Measurements from ENCODE around the gene ANGEL1. TPM values are rescaled to one million over a fixed set of nuclear protein-coding genes. Genes with fewer than 3 reads are reported as not detected.

Gene ANGEL1
- polyA plus RNA-seq, 1 of the 3 experiments (the other 2 are of a cell fraction): 14.1 TPM

- ChIA-PET CTCF (no interaction called here), POLR2A (no interaction called here)
- no peaks in the 10 kb centered on the region for H4K20me1 ChIP-seq (ENCODE audit: insufficient read depth)
- H3K27ac ChIP-seq (ENCODE audit: low read depth in 2 of 2, low read length in 1 of 2): no peak overlapping the region
- no peaks in the 10 kb centered on the region for H3K79me2 ChIP-seq (ENCODE audit: insufficient read depth)
- H3K27me3 ChIP-seq (ENCODE audit: insufficient read depth): peaks cover 18% of the 10 kb centered on the region; the same call in 1 of the 2 replicates
- H3K9me3 ChIP-seq: no peaks in the 10 kb centered on the region
- no peak for DNase-seq
- no peak overlapping the region for H3K4me2 ChIP-seq
- H3K9ac ChIP-seq: no peak overlapping the region
- no peaks in the 10 kb centered on the region for H3K4me1 ChIP-seq (ENCODE audit: control insufficient read depth in 1 of 2, insufficient read depth in 2 of 2, low read depth in 1 of 2, low read length in 1 of 2)
- H2AFZ ChIP-seq (ENCODE audit: low read depth): no peak overlapping the region
- H3K4me3 ChIP-seq (ENCODE audit: low read depth in 2 of 2, low read length in 1 of 2): no peak overlapping the region
- no peak for TF ChIP-seq FOXJ3 (CRISPR knock-in tag; IDR thresholded peaks at IDR 0.05)
- no peak for TF ChIP-seq RCOR1 (IDR thresholded peaks at IDR 0.05; ENCODE audit: low read length)
- TF ChIP-seq, protein P1, sequence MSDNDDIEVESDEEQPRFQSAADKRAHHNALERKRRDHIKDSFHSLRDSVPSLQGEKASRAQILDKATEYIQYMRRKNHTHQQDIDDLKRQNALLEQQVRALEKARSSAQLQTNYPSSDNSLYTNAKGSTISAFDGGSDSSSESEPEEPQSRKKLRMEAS (IDR thresholded peaks at IDR 0.05; ENCODE audit: low read depth): no peak
- TF ChIP-seq EP300 (IDR thresholded peaks at IDR 0.05; ENCODE audit: borderline replicate concordance in 1 of 2, low read depth in 1 of 2, low read length in 1 of 2): no peak
- no peak for TF ChIP-seq RAD21 (IDR thresholded peaks at IDR 0.05; ENCODE audit: low read length)
- no peak for TF ChIP-seq NFIC (IDR thresholded peaks at IDR 0.05; ENCODE audit: borderline replicate concordance)
- WGBS (ENCODE audit: low lambda C conversion rate): 53% methylated on average over 2 of the region's 2 CpGs
- H3K36me3 ChIP-seq (replicated peaks in 1 of 2; ENCODE audit: control insufficient read depth in 1 of 2, insufficient read depth in 2 of 2, low read length in 1 of 2): no peaks in the 10 kb centered on the region
- H3F3A ChIP-seq (replicated peaks; ENCODE audit: insufficient read depth): no peaks in the 10 kb centered on the region
- no peaks in the 10 kb centered on the region for H3K9me2 ChIP-seq
Observed at GRCh38 chr14:76820700-76821099, 8.0 kb upstream of the ANGEL1 start.

- CTCF ChIA-PET: interaction anchor here (0.9 to 1.4 kb wide), 2 partner anchors 30 to 285 kb away, joined by 3 to 4 read pairs; no protein-coding TSS in a partner anchor
- Histone ChIP-seq H3K9me3 (no peaks in the 10 kb centered on the region), H2AFZ (ENCODE audit: low read depth) (no peak overlapping the region), H3F3A (replicated peaks; ENCODE audit: insufficient read depth) (peaks cover 5% of the 10 kb centered on the region), H3K9ac (no peak overlapping the region), H3K4me3 (ENCODE audit: low read depth in 2 of 2, low read length in 1 of 2) (no peak overlapping the region), H3K27ac (ENCODE audit: low read depth in 2 of 2, low read length in 1 of 2) (no peak overlapping the region), H3K4me2 (no peak overlapping the region), H3K27me3 (ENCODE audit: insufficient read depth) (peaks cover 18% of the 10 kb centered on the region), H3K9me2 (no peaks in the 10 kb centered on the region), H4K20me1 (ENCODE audit: insufficient read depth) (no peaks in the 10 kb centered on the region), H3K4me1 (ENCODE audit: control insufficient read depth in 1 of 2, insufficient read depth in 2 of 2, low read depth in 1 of 2, low read length in 1 of 2) (peaks cover 6 to 16% of the 10 kb centered on the region in 2 experiments; a peak in 3 of 4 replicates), H3K36me3 (replicated peaks in 1 of 2; ENCODE audit: control insufficient read depth in 1 of 2, insufficient read depth in 2 of 2, low read length in 1 of 2) (no peaks in the 10 kb centered on the region), H3K79me2 (ENCODE audit: insufficient read depth) (peaks cover 5% of the 10 kb centered on the region; the same call in 1 of the 2 replicates)
- POLR2A ChIA-PET: no interaction called here
- DNase-seq: no peak
- WGBS (ENCODE audit: low lambda C conversion rate): 53% methylated on average over 7 of the region's 7 CpGs
- TF ChIP-seq MEF2A (IDR thresholded peaks at IDR 0.05; ENCODE audit: borderline replicate concordance, low read depth) (no peak), TCF12 (IDR thresholded peaks at IDR 0.05) (no peak), TEAD4 (IDR thresholded peaks at IDR 0.05; ENCODE audit: borderline replicate concordance, insufficient read depth) (no peak), SMC3 (IDR thresholded peaks at IDR 0.05; ENCODE audit: low read depth, low read length) (no peak), ELF1 (IDR thresholded peaks at IDR 0.05) (no peak), SIN3A (IDR thresholded peaks at IDR 0.05; ENCODE audit: borderline replicate concordance, low read depth, low read length) (no peak), RXRA (IDR thresholded peaks at IDR 0.05; ENCODE audit: borderline replicate concordance, low read depth) (no peak), TAF1 (IDR thresholded peaks at IDR 0.05; ENCODE audit: borderline replicate concordance, low read depth, low read length) (no peak), RCOR1 (IDR thresholded peaks at IDR 0.05; ENCODE audit: low read length) (no peak), PBX3 (IDR thresholded peaks at IDR 0.05) (no peak), USF1 (IDR thresholded peaks at IDR 0.05; ENCODE audit: borderline replicate concordance, low read depth) (no peak), FOXM1 (IDR thresholded peaks at IDR 0.05; ENCODE audit: low read depth) (no peak), EZH2phosphoT487 (IDR thresholded peaks at IDR 0.05; ENCODE audit: borderline replicate concordance, low read depth) (no peak)
- TF ChIP-seq, protein P2, sequence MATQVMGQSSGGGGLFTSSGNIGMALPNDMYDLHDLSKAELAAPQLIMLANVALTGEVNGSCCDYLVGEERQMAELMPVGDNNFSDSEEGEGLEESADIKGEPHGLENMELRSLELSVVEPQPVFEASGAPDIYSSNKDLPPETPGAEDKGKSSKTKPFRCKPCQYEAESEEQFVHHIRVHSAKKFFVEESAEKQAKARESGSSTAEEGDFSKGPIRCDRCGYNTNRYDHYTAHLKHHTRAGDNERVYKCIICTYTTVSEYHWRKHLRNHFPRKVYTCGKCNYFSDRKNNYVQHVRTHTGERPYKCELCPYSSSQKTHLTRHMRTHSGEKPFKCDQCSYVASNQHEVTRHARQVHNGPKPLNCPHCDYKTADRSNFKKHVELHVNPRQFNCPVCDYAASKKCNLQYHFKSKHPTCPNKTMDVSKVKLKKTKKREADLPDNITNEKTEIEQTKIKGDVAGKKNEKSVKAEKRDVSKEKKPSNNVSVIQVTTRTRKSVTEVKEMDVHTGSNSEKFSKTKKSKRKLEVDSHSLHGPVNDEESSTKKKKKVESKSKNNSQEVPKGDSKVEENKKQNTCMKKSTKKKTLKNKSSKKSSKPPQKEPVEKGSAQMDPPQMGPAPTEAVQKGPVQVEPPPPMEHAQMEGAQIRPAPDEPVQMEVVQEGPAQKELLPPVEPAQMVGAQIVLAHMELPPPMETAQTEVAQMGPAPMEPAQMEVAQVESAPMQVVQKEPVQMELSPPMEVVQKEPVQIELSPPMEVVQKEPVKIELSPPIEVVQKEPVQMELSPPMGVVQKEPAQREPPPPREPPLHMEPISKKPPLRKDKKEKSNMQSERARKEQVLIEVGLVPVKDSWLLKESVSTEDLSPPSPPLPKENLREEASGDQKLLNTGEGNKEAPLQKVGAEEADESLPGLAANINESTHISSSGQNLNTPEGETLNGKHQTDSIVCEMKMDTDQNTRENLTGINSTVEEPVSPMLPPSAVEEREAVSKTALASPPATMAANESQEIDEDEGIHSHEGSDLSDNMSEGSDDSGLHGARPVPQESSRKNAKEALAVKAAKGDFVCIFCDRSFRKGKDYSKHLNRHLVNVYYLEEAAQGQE (IDR thresholded peaks at IDR 0.05; ENCODE audit: low read depth, low read length): no peak
- TF ChIP-seq, protein P1 (IDR thresholded peaks at IDR 0.05; ENCODE audit: low read depth): no peak
- TF ChIP-seq, protein P3, sequence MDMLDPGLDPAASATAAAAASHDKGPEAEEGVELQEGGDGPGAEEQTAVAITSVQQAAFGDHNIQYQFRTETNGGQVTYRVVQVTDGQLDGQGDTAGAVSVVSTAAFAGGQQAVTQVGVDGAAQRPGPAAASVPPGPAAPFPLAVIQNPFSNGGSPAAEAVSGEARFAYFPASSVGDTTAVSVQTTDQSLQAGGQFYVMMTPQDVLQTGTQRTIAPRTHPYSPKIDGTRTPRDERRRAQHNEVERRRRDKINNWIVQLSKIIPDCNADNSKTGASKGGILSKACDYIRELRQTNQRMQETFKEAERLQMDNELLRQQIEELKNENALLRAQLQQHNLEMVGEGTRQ (IDR thresholded peaks at IDR 0.05; ENCODE audit: borderline replicate concordance, low read depth, low read length): no peak
Observed at GRCh38 chr14:76814726-76815645, 2.3 kb upstream of the ANGEL1 start.

Data from SK-N-SH (cell line).